Right atrium auricular region (tissue), 2 donors: ENCODE results near the gene MARCKSL1. TPM values are rescaled to one million over a fixed set of nuclear protein-coding genes. Genes with fewer than 3 reads are reported as not detected.

ENCODE experiments used
- DNase-seq: peaks from one replicate; pipeline ENCODE4 v3.0.0-alpha.2; 2019; ENCODE audit warnings: low spot score
- H3K27ac ChIP-seq, 2 donors: fragments of 200-600 bp; sonication (generic); 1 replicate in 1 of 2; 2 replicates in 1 of 2; pipeline ENCODE4 v1.5.1; 2016 to 2019
- H3K27me3 ChIP-seq, 2 donors: fragments of 200-600 bp; sonication (generic); one replicate each; pipeline versions ENCODE4 v1.5.1 to v1.6.0; 2017 to 2019
- H3K36me3 ChIP-seq: fragments of 200-600 bp; sonication (generic); one replicate; pipeline ENCODE4 v1.5.1; 2016
- H3K4me1 ChIP-seq, 2 donors: fragments of 200-600 bp; sonication (generic); one replicate each; pipeline versions ENCODE4 v1.5.1 to v1.6.0; 2017 to 2019
- H3K4me3 ChIP-seq, 2 donors: fragments of 200-600 bp; sonication (generic); 1 replicate in 1 of 2; 2 replicates in 1 of 2; pipeline ENCODE4 v1.5.1; 2017 to 2019; ENCODE audit warnings: mild to moderate bottlenecking in 1 of 2, moderate library complexity in 1 of 2
- H3K9me3 ChIP-seq, 2 donors: fragments of 200-600 bp; sonication (generic); one replicate each; pipeline ENCODE4 v1.5.1; 2019
- CTCF ChIP-seq, 2 donors: fragments of 200-600 bp; sonication (generic); IDR thresholded peaks; one replicate each; pipeline ENCODE4 v1.5.1; 2019; ENCODE audit warnings: antibody characterized with exemption in 2 of 2
- total RNA-seq, 2 donors: library from RNA; depleted of rRNA; stranded (reverse); fragments of >200 nt; gene quantifications; one replicate each; pipeline ENCODE4 v1.1.0, GENCODE V29; 2016

MARCKSL1 gene
- total RNA-seq, 2 donors from 2014 or later: 9.5 to 34.5 TPM

DNA sequence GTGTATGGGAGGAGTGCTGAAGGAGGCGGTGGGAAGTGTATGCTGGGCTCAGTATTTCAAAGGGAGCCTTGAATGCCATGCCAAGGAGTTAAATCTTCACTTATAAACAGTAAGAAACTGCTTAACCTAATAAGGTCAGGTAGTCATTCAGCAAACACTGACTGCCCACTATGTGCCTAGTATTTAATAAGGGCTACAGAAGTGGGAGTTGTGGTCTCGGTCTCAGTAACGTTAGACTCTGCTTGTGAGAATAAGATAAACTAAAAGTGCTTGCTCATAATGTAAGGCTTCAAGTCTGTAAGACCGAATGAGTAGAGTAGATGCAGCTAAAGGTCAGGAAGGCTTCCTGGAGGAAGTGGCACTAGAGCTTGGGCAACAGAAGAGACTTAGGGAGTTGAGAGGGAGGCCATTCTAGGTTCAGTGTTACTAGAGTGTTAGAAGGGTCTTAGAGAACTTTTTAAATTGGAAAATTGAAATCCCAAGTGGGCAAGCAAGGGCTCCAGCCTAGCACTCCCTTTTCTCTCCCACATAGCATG is 6.0 kb downstream of the MARCKSL1 start:
- Histone ChIP-seq H3K36me3 (peaks cover 47% of the 10 kb centered on the region), H3K9me3 (no peaks in the 10 kb centered on the region), H3K4me3 (no peak overlapping the region), H3K4me1 (peaks cover 0 to 10% of the 10 kb centered on the region in 2 donors), H3K27me3 (no peaks in the 10 kb centered on the region), H3K27ac (no peak overlapping the region)
- no peak for DNase-seq
- no peak for TF ChIP-seq CTCF (IDR thresholded peaks at IDR 0.05)

DNA sequence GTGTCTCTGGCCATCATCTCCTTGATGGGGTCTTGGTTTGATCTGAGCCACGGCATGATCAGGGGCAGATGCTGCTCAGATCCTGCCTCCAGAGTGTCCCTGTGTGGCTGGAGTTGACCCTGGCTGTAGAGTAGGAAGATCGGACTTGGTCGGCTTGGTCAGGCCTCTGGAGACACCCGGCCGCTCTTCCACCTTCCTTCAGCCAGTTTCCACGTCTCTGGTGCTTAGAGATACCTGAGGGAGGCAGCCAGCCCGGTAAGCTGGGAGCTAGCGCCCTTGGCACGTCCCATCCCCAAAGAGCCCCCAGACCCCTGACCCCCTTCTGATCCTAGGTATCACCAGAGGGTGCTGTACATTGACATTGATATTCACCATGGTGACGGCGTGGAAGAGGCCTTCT is 8.8 kb downstream of the MARCKSL1 start:
- Histone ChIP-seq H3K27ac (no peak overlapping the region), H3K4me1 (no peaks in the 10 kb centered on the region), H3K27me3 (no peaks in the 10 kb centered on the region), H3K36me3 (peaks cover 43% of the 10 kb centered on the region), H3K9me3 (no peaks in the 10 kb centered on the region), H3K4me3 (no peak overlapping the region)
- TF ChIP-seq CTCF (IDR thresholded peaks at IDR 0.05): no peak
- no peak for DNase-seq

GRCh38 chr1:32321712-32322291 is 14.2 kb downstream of the MARCKSL1 start:
- Histone ChIP-seq H3K9me3 (no peaks in the 10 kb centered on the region), H3K27ac (no peak overlapping the region), H3K4me3 (no peak overlapping the region), H3K36me3 (peaks cover 20% of the 10 kb centered on the region), H3K4me1 (peaks cover 0 to 5% of the 10 kb centered on the region in 2 donors), H3K27me3 (no peaks in the 10 kb centered on the region)
- DNase-seq: no peak
- no peak for TF ChIP-seq CTCF (IDR thresholded peaks at IDR 0.05)

DNA sequence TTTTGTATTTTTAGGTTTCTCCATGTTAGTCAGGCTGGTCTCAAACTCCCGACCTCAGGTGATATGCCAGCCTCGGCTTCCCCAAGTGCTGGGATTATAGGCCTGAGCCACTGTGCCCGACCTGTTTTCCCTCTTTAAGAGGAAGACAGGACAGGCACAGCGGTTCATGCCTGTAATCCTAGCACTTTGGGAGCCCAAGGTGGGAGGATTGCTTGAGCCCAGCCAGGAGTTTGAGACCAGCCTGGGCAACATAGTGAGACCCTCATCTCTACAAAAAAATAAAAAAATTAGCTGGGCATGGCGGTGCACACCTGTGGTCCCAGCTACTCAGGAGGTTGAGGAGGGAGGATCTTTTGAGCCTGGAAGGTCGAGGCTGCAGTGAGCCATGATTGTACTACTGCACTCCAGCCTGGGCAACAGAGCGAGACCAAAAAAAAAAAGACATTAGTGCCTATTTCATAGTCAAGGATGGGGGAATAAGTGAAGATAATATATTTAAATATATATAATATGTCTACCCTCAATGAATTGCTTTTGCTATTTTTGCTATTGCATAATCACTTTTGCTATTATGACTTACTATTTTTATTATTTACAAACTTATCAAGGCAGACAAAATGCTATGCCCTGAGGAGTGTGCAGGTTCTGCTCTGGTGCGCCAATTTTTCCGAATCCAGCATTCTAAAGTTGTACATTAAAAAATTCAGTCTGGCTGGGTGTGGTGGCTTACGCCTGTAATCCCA is 17.7 kb downstream of the MARCKSL1 start:
- no peaks in the 10 kb centered on the region for H3K27me3 ChIP-seq
- H3K4me3 ChIP-seq: no peak overlapping the region
- H3K27ac ChIP-seq: no peak overlapping the region
- no peaks in the 10 kb centered on the region for H3K9me3 ChIP-seq
- DNase-seq: no peak
- H3K36me3 ChIP-seq: peaks cover 19% of the 10 kb centered on the region
- no peak for TF ChIP-seq CTCF (IDR thresholded peaks at IDR 0.05)
- peaks cover 0 to 12% of the 10 kb centered on the region in 2 donors for H3K4me1 ChIP-seq

DNA sequence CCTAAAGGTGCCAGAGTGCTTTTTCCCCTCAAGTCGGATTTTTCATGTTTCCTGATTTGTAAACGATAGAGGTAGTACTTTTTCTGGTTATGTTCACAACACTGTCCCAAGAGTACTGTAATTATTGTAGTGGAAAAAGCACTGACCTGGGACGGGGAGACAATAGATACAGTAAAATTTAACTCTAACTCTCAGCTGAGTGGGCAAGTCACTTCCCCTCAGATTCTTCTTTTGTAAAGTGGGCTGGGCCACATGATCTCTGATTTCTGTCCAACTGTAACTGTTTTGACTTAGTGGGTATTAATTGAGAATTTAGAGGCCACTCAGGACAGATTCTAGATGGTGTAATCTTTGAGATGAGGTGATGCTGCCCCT is 19.1 kb downstream of the MARCKSL1 start:
- Histone ChIP-seq H3K27ac (no peak overlapping the region), H3K4me1 (peaks cover 0 to 12% of the 10 kb centered on the region in 2 donors), H3K36me3 (peaks cover 19% of the 10 kb centered on the region), H3K4me3 (no peak overlapping the region), H3K27me3 (no peaks in the 10 kb centered on the region), H3K9me3 (no peaks in the 10 kb centered on the region)
- DNase-seq: no peak
- TF ChIP-seq CTCF (IDR thresholded peaks at IDR 0.05): no peak
